Smooth muscle cell (in vitro differentiated cells): Measurements from ENCODE around the gene MMEL1. TPM values are rescaled to one million over a fixed set of nuclear protein-coding genes. Genes with fewer than 3 reads are reported as not detected.
"Not testable (repeated sequence)": the region's sequence is repeated elsewhere in the genome, so short reads cannot be mapped to it uniquely, and the experiment has no call there.

Source experiments
- DNase-seq: peaks from one replicate; lab custom pipeline; 2025; ENCODE audit not compliant: unreplicated experiment; lab: John Stamatoyannopoulos, UW
- H2AFZ ChIP-seq: fragments of 200-600 bp; sonication (generic); 2 replicates; pipeline ENCODE4 v1.6.0; 2016; ENCODE audit warnings: antibody characterized with exemption, low read depth, mild to moderate bottlenecking
- H3F3A ChIP-seq: fragments of 200-600 bp; sonication (generic); 2 replicates; pipeline ENCODE4 v1.6.0; 2017; ENCODE audit warnings: antibody characterized with exemption, low read depth
- H3K27ac ChIP-seq: fragments of 200-600 bp; sonication (generic); 2 replicates; pipeline ENCODE4 v1.5.1; 2016; ENCODE audit warnings: low read depth, mild to moderate bottlenecking
- H3K27me3 ChIP-seq: fragments of 200-600 bp; sonication (generic); 2 replicates; pipeline ENCODE4 v1.6.1; 2016; ENCODE audit warnings: low read depth, mild to moderate bottlenecking
- H3K36me3 ChIP-seq: fragments of 200-600 bp; sonication (generic); 2 replicates; pipeline ENCODE4 v1.5.1; 2016; ENCODE audit warnings: low read depth
- H3K4me1 ChIP-seq: fragments of 200-600 bp; sonication (generic); 2 replicates; pipeline ENCODE4 v1.5.1; 2016; ENCODE audit warnings: low read depth
- H3K4me2 ChIP-seq: fragments of 200-600 bp; sonication (generic); 2 replicates; pipeline ENCODE4 v1.6.0; 2016; ENCODE audit warnings: mild to moderate bottlenecking
- H3K4me3 ChIP-seq: fragments of 200-600 bp; sonication (generic); 2 replicates; pipeline ENCODE4 v1.5.1; 2016; ENCODE audit warnings: mild to moderate bottlenecking
- H3K79me2 ChIP-seq: fragments of 200-600 bp; sonication (generic); 2 replicates; pipeline ENCODE4 v1.6.0; 2016; ENCODE audit warnings: low read depth, mild to moderate bottlenecking
- H3K9ac ChIP-seq: fragments of 200-600 bp; sonication (generic); 2 replicates; pipeline ENCODE4 v1.6.0; 2016; ENCODE audit warnings: low read depth
- H3K9me3 ChIP-seq: fragments of 200-600 bp; sonication (generic); replicated peaks from 2 replicates; pipeline ENCODE4 v1.5.1; 2016; ENCODE audit warnings: low read depth
- H4K20me1 ChIP-seq: fragments of 200-600 bp; sonication (generic); 2 replicates; pipeline ENCODE4 v1.6.0; 2016; ENCODE audit warnings: low read depth
- CTCF ChIP-seq: fragments of 200-600 bp; sonication (generic); IDR thresholded peaks from 2 replicates; pipeline ENCODE4 v1.5.1; 2017; ENCODE audit warnings: borderline replicate concordance, mild to moderate bottlenecking, antibody characterized with exemption; ENCODE audit not compliant: insufficient read depth, poor library complexity, severe bottlenecking
- whole genome bisulfite sequencing: methylation state at CpG from one replicate; pipeline ENCODE4 v1.1.7; 2016; ENCODE audit warnings: low lambda C conversion rate; 5-methylcytosine and 5-hydroxymethylcytosine counted together
- polyA plus RNA-seq: library from polyadenylated mRNA; unstranded; fragments of >200 nt; fragmentation: Nextera tagmentation; extraction: Ambion mirVana; gene quantifications from 2 replicates; pipeline ENCODE4 v1.2.1, GENCODE V29; 2016
- total RNA-seq: library from RNA; depleted of rRNA; stranded (reverse); fragments of >200 nt; gene quantifications from 2 replicates; pipeline ENCODE4 v1.2.3, GENCODE V29; 2014

MMEL1 gene
- total and polyA plus RNA-seq, 2 experiments from 2014 or later: 3.4 TPM; not detected in 1

GRCh38 chr1:2569060-2569459 lies 63.8 kb downstream of the MMEL1 start:
- no peaks in the 10 kb centered on the region for H3K4me1 ChIP-seq
- no peak for TF ChIP-seq CTCF
- no peak overlapping the region for H3K4me2 ChIP-seq
- no peaks in the 10 kb centered on the region for H3K79me2 ChIP-seq
- H2AFZ ChIP-seq: no peak overlapping the region
- H3K36me3 ChIP-seq: no peaks in the 10 kb centered on the region
- WGBS: 88% methylated on average over 17 of the region's 17 CpGs
- H3K27me3 ChIP-seq: no peaks in the 10 kb centered on the region
- H4K20me1 ChIP-seq: no peaks in the 10 kb centered on the region
- H3K27ac ChIP-seq: no peak overlapping the region
- no peak overlapping the region for H3K4me3 ChIP-seq
- H3K9me3 ChIP-seq: no peaks in the 10 kb centered on the region
- no peaks in the 10 kb centered on the region for H3F3A ChIP-seq
- no peak overlapping the region for H3K9ac ChIP-seq
- no peak for DNase-seq

- not testable (repeated sequence) for H3K36me3 ChIP-seq, H3K9me3 ChIP-seq, DNase-seq, H3K79me2 ChIP-seq, H4K20me1 ChIP-seq, H3F3A ChIP-seq, H3K4me1 ChIP-seq, H3K4me3 ChIP-seq, H2AFZ ChIP-seq, H3K27me3 ChIP-seq, H3K27ac ChIP-seq, H3K9ac ChIP-seq, H3K4me2 ChIP-seq
- WGBS: 65% methylated on average over 4 of the region's 17 CpGs
These were observed 64.5 kb downstream of the MMEL1 start for GRCh38 chr1:2568187-2568816.

GRCh38 chr1:2567083-2567679 lies 65.6 kb downstream of the MMEL1 start:
- no peak overlapping the region for H3K4me2 ChIP-seq
- H3K4me3 ChIP-seq: no peak overlapping the region
- no peaks in the 10 kb centered on the region for H3K79me2 ChIP-seq
- no peaks in the 10 kb centered on the region for H4K20me1 ChIP-seq
- no peak for TF ChIP-seq CTCF
- H3K27ac ChIP-seq: no peak overlapping the region
- no peak overlapping the region for H3K9ac ChIP-seq
- no peaks in the 10 kb centered on the region for H3K36me3 ChIP-seq
- H2AFZ ChIP-seq: no peak overlapping the region
- no peaks in the 10 kb centered on the region for H3K9me3 ChIP-seq
- no peaks in the 10 kb centered on the region for H3K27me3 ChIP-seq
- no peaks in the 10 kb centered on the region for H3K4me1 ChIP-seq
- 91% methylated on average over 16 of the region's 16 CpGs for WGBS
- no peaks in the 10 kb centered on the region for H3F3A ChIP-seq
- no peak for DNase-seq

- Histone ChIP-seq H3K79me2 (no peaks in the 10 kb centered on the region), H2AFZ (no peak overlapping the region), H3K27ac (no peak overlapping the region), H3F3A (no peaks in the 10 kb centered on the region), H3K9ac (no peak overlapping the region), H4K20me1 (no peaks in the 10 kb centered on the region), H3K9me3 (no peaks in the 10 kb centered on the region), H3K4me3 (no peak overlapping the region), H3K4me1 (no peaks in the 10 kb centered on the region), H3K36me3 (no peaks in the 10 kb centered on the region), H3K27me3 (no peaks in the 10 kb centered on the region), H3K4me2 (no peak overlapping the region)
- no peak for TF ChIP-seq CTCF
- WGBS: 75% methylated on average over 27 of the region's 34 CpGs
- DNase-seq: no peak
These were observed 66.4 kb downstream of the MMEL1 start for GRCh38 chr1:2566101-2567045.
